GM19463 (cell line): ENCODE measurements around the gene NYNRIN.
"Not testable (repeated sequence)": the region's sequence is repeated elsewhere in the genome, so short reads cannot be mapped to it uniquely, and the experiment has no call there.

ENCODE experiments used
- ATAC-seq: cut with Tn5 transposase; IDR thresholded peaks from one replicate; pipeline ENCODE4 v1.9.1; 2021; ENCODE audit warnings: mild to moderate bottlenecking, moderate library complexity; ENCODE audit not compliant: unreplicated experiment

The NYNRIN gene

DNA sequence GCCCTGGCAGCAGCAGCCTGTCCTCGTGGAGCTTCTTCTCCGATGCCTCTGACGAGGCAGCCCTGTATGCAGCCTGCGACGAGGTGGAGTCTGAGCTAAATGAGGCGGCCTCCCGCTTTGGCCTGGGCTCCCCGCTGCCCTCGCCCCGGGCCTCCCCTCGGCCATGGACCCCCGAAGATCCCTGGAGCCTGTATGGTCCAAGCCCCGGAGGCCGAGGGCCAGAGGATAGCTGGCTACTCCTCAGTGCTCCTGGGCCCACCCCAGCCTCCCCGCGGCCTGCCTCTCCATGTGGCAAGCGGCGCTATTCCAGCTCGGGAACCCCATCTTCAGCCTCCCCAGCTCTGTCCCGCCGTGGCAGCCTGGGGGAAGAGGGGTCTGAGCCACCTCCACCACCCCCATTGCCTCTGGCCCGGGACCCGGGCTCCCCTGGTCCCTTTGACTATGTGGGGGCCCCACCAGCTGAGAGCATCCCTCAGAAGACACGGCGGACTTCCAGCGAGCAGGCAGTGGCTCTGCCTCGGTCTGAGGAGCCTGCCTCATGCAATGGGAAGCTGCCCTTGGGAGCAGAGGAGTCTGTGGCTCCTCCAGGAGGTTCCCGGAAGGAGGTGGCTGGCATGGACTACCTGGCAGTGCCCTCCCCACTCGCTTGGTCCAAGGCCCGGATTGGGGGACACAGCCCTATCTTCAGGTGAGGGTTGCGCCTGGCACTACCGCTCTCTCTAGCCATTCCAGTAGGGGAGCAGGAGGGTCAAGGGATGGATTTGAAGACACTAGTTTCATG, 28.7 kb upstream of the NYNRIN start:
- ATAC-seq: no peak

GRCh38 chr14:24370748-24371147, 28.1 kb upstream of the NYNRIN start:
- no peak for ATAC-seq

DNA sequence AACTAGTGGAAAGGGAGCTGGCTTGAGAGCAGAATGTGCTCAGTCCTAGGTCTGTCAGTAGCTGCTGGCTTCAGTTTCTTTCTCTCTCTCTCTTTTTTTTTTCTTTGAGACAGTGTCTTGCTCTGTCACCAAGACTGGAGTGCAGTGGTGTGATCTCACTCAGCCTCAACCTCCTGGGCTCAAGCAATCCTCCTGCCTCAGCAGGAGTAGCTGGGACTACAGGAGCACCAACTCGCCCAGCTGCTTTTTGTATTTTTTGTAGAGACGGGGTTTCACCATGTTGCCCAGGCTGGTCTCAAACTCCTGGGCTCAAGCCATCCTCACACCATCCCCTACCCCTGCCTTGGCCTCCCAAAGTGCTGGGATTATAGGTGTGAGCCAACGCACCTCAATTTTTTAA, 27.2 kb upstream of the NYNRIN start:
- not testable (repeated sequence) for ATAC-seq

- ATAC-seq: no peak
Measured at GRCh38 chr14:24372701-24373416, 25.9 kb upstream of the NYNRIN start.

GRCh38 chr14:24376448-24377070, 22.2 kb upstream of the NYNRIN start:
- ATAC-seq: no peak

DNA sequence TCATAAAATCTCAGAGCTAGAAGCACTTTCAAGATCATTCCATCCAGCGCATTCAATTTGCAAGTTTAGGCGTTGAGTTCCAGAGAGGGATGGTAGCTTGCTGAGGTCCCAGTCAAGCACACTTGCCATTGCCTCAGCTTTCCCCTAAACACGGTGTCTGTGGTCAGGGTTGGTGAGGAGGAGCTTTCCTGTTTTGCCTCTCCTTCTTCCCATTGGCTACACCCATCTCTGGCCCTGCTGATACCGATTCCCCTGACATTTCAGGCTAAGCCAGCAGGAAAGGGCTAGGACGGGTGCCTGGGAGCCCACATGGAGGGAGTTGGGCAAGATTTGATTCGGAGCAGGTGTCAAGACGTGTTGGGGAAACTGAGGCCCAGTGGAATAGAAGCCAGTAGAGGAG, 21.7 kb upstream of the NYNRIN start:
- no peak for ATAC-seq

GRCh38 chr14:24377657-24378056, 21.1 kb upstream of the NYNRIN start:
- no peak for ATAC-seq

GRCh38 chr14:24378327-24378726, 20.5 kb upstream of the NYNRIN start:
- ATAC-seq: no peak

DNA sequence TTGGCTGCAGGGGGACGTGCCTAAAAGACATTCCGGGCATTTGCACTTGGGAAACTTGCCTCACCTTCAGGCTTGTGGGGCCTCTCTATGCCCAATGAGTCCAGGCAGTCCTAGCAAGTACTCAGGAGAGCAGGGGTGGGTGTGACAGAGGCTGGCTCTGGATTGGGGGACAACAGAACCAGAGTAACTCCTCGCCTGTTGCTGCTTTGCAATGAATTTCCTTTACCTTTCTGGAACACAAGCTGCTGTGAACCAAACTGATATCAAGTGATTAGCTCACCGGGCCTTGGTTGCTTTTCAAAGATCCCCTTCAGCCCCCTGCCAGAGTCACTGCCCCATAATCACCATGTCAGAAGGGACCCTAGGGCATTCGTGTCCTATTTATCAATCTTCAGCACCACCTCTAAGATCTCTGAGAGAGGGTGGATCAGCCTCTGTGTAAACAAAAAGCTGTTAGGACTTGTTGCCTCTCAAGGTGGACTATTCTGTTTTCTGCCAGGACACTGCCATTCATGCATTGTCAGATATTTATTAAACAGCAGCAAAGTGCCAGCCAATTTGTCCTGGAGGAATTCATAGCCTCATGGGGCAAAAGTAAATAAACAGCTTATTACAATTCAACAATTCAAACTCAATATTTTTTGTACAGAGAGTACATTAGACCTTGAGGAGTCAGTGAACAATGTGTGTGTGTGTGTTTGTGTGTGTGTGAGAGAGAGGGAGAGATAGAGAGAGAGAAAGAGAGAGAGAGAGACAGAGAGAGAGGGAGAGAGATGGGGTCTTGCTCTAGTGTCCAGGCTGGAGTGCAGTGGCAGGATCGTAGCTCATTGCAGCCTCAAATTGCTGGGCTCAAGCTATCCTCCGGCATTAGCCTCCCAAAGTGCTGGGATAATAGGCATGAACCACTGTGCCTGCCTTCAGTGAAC, 19.6 kb upstream of the NYNRIN start:
- no peak for ATAC-seq

DNA sequence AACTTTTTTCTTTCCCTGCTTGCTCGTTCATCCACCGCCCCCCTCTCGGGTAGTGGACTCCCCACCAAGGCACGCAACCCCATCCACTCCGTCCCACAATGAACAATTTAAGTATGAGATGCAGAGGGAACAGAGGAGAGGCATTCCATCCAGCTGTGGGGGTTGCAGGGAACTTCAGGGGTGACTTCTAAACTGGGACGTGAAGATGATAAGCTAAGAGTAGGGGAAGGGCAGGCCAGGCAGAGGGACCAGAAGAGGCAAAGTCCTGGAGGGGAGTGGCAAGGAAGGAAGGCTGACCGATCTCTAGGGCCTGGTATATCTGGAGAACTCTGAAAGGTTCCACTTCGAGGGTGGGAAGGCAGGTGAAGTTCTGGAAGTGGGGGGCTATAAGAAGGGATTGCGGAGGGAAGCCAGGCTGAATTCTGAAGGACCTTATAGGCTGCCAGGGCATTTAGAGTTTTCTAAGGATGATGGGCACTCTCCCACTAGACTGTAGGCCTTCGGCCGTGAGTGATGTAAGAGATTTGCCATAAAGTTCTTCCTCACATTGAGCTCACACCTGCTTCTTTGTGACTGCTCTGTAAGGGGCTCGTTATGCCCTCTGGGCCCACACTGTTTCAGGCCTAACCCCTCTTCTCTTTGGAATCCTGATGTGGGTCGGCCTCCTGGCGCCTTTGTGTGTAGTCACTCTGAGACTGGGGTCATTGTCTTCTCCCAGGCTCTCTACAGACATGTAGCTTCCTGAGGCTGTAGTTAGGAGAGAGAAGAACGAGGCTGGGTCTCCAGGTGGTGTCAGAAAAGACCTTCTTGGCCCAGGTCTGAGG, 18.7 kb upstream of the NYNRIN start:
- no peak for ATAC-seq

GRCh38 chr14:24381363-24382063, 17.3 kb upstream of the NYNRIN start:
- ATAC-seq: no peak

GRCh38 chr14:24382064-24382371, 16.8 kb upstream of the NYNRIN start:
- ATAC-seq: no peak

DNA sequence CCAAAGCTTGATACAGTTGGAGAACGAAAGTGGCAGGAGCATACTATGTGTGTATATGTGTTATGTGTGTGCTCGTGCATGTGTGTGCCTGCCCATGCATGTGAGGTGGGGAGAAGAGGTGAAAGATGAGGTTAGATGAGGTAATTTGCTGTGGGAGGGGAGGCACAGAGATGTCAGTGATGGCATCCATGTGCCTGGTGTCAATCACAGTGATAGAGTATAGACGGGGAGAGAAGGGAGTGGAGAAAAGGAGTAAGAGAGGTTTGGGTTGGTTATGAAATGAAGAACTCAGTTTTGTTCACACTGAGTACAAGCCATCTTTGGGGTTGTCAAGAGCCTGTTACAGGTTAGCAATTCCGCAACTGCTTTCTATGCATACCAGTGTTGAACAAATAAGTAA, 14.6 kb upstream of the NYNRIN start:
- ATAC-seq: no peak

- no peak for ATAC-seq
Measured at GRCh38 chr14:24385524-24385923, 13.3 kb upstream of the NYNRIN start.

- no peak for ATAC-seq
Measured at GRCh38 chr14:24387009-24387345, 11.8 kb upstream of the NYNRIN start.

GRCh38 chr14:24387579-24387978, 11.2 kb upstream of the NYNRIN start:
- ATAC-seq: not testable (repeated sequence)

DNA sequence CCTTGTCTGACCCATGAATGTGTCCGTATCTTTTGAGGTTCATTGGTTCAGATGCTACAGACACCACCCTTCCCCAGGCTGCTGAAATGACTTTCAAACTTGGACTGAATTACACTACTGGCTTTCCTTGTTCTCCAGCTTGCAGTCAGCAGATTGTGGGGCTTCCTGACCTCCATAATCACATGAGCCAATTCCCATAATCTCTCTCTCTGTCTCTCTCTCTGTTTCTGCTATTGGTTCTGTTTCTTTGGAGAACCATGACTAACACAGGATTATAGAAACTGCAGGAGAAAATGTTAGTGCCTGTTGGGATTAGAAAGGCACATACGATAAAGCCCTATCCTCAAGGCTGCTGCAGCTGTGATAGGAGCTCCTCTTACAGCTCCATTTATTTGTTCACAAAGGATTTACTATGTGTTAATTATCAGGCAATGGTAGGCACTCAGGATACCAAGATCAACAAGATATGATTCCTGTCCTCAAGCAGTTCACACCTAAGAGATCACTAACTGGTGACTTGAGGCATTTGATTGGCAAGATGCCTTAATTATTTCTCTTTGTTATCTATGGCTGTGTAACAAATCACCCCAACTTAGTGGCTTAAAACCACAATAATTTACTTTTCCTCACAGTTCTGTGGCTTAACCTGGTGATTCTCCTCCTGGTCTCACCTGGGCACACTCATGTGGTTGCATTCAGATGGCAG, 10.2 kb upstream of the NYNRIN start:
- ATAC-seq: no peak

- ATAC-seq: no peak
Measured at GRCh38 chr14:24389226-24389848, 9.5 kb upstream of the NYNRIN start.
